Measurements from ENCODE around the gene TMEM141. TPM values are rescaled to one million over a fixed set of nuclear protein-coding genes. Genes with fewer than 3 reads are reported as not detected.
A peak's percentile ranks its signal among the peaks of the same experiment; 100 is the strongest.

Gene TMEM141
- total and polyA plus RNA-seq, 10 of the 15 experiments (the other 5 are each of a cell fraction or from before 2014, with no cell fraction given), result 7.8 to 48.6 (median 34.4) TPM

- FAIRE-seq (no peak), DNase-seq (ENCODE audit: low read depth, low spot score) (no peak), ATAC-seq (no peak)
- Histone ChIP-seq H3K9me3 (replicated peaks; ENCODE audit: control insufficient read depth, insufficient read depth, low read length) (no peaks in the 10 kb centered on the region; the same call in 2 of the 3 replicates), H3K4me3 (no peak overlapping the region), H3K36me3 (ENCODE audit: control insufficient read depth in 2 of 2, insufficient read depth in 2 of 2, low read length in 1 of 2) (no peaks in the 10 kb centered on the region), H3K4me1 (ENCODE audit: control insufficient read depth, insufficient read depth, low read length) (peaks cover 6% of the 10 kb centered on the region; the same call in 1 of the 2 replicates), H3K27me3 (replicated peaks in 1 of 2; ENCODE audit: control insufficient read depth in 2 of 2, insufficient read depth in 2 of 2, low read length in 1 of 2) (no peaks in the 10 kb centered on the region), H4K20me1 (ENCODE audit: control insufficient read depth, insufficient read depth) (no peaks in the 10 kb centered on the region; the same call in 1 of the 2 replicates), H3K4me2 (ENCODE audit: control insufficient read depth, insufficient read depth) (no peak overlapping the region), H2AFZ (ENCODE audit: control insufficient read depth, low read depth, low read length) (no peak overlapping the region), H3K27ac (ENCODE audit: control insufficient read depth, insufficient read depth) (no peak overlapping the region), H3K79me2 (ENCODE audit: control insufficient read depth, insufficient read depth, low read length) (no peaks in the 10 kb centered on the region), H3K9ac (ENCODE audit: control insufficient read depth, insufficient read depth, low read length) (no peak overlapping the region)
- no peak for TF ChIP-seq ZNF274 (IDR thresholded peaks at IDR 0.05; ENCODE audit: insufficient read depth, insufficient read length)
- TF ChIP-seq BCL3 (IDR thresholded peaks at IDR 0.05; ENCODE audit: borderline replicate concordance, insufficient read depth, low read depth, low read length, poor library complexity, severe bottlenecking), result no peak
- no peak for TF ChIP-seq MAX (IDR thresholded peaks at IDR 0.05; ENCODE audit: low read depth, low read length)
- TF ChIP-seq REST (IDR thresholded peaks at IDR 0.05; ENCODE audit: low read depth, low read length), result no peak
- TF ChIP-seq SMARCA5 (IDR thresholded peaks at IDR 0.05), result no peak
- TF ChIP-seq HDGF (IDR thresholded peaks at IDR 0.05), result no peak
- TF ChIP-seq SMAD1 (IDR thresholded peaks at IDR 0.05; ENCODE audit: low read depth, partially characterized antibody), result no peak
- no peak for TF ChIP-seq POLR2AphosphoS2 (IDR thresholded peaks at IDR 0.05; ENCODE audit: low read depth, low read length)
- TF ChIP-seq FOXM1 (IDR thresholded peaks at IDR 0.05; ENCODE audit: low read depth, low read length), result no peak
- TF ChIP-seq ATF3 (IDR thresholded peaks at IDR 0.05; ENCODE audit: borderline replicate concordance, extremely low read depth, low read depth, low read length), result no peak
- no peak for TF ChIP-seq ZNF622 (IDR thresholded peaks at IDR 0.05)
- TF ChIP-seq ZNF687 (IDR thresholded peaks at IDR 0.05), result no peak
- TF ChIP-seq POU2F2 (IDR thresholded peaks at IDR 0.05; ENCODE audit: borderline replicate concordance, low read depth, low read length), result no peak
- TSS peak; percentile 82 for BruUV-seq (replicated peaks)
- RAD21 ChIA-PET (ENCODE audit: unreplicated experiment), result no interaction called here
- POLR2A ChIA-PET, result interaction anchor here (1.3 kb wide), 1 partner anchor 30 kb away, joined by 3 read pairs; no protein-coding TSS in a partner anchor
- 88% methylated on average over 28 of the region's 32 CpGs for WGBS (ENCODE audit: insufficient coverage, insufficient replicate concordance, low lambda C conversion rate, missing lambda C conversion rate)
- intact Hi-C loops (cut with micrococcal nuclease; ENCODE audit: unreplicated experiment) (no loop called here), in situ Hi-C loops (cut with MboI) (no loop called here)
- CTCF ChIA-PET, result interaction anchor here (4.3 kb wide), 1 partner anchor 194 kb away, joined by 35 read pairs; no protein-coding TSS in a partner anchor
- SMC1A ChIA-PET (ENCODE audit: uncharacterized antibody, unreplicated experiment), result no interaction called here
Measured at GRCh38 chr9:136840140-136840876, 49.2 kb downstream of the TMEM141 start.
